Mesodermal cell (in vitro differentiated cells): Measurements from ENCODE around the gene CHERP.

ENCODE experiments used
- H3K27ac ChIP-seq: 2 replicates; pipeline ENCODE4 v1.7.0; 2013; ENCODE audit warnings: mild to moderate bottlenecking, low read depth, low read length, moderate library complexity; ENCODE audit not compliant: severe bottlenecking
- H3K36me3 ChIP-seq: 2 replicates; pipeline ENCODE4 v1.7.1; 2013; ENCODE audit warnings: mild to moderate bottlenecking, low read length, moderate library complexity; ENCODE audit not compliant: control insufficient read depth, insufficient read depth
- H3K4me1 ChIP-seq: one replicate; pipeline ENCODE4 v1.7.1; 2013; ENCODE audit warnings: mild to moderate bottlenecking, low read length; ENCODE audit not compliant: insufficient read depth, control insufficient read depth, poor library complexity, severe bottlenecking
- H3K4me3 ChIP-seq: 2 replicates; pipeline ENCODE4 v1.7.0; 2013; ENCODE audit warnings: low read length, control low read depth, mild to moderate bottlenecking; ENCODE audit not compliant: insufficient read depth, poor library complexity, severe bottlenecking; ENCODE audit errors: extremely low read depth
- H3K9me3 ChIP-seq: 2 replicates; pipeline ENCODE4 v1.7.1; 2013; ENCODE audit warnings: mild to moderate bottlenecking, low read length, moderate library complexity; ENCODE audit not compliant: control insufficient read depth
- WGBS, 2 experiments: methylation state at CpG; one replicate each; pipeline ENCODE4 v1.1.5; 2013; ENCODE audit warnings: missing lambda C conversion rate in 2 of 2; ENCODE audit not compliant: insufficient coverage in 2 of 2; 5-methylcytosine and 5-hydroxymethylcytosine counted together

CHERP gene

DNA sequence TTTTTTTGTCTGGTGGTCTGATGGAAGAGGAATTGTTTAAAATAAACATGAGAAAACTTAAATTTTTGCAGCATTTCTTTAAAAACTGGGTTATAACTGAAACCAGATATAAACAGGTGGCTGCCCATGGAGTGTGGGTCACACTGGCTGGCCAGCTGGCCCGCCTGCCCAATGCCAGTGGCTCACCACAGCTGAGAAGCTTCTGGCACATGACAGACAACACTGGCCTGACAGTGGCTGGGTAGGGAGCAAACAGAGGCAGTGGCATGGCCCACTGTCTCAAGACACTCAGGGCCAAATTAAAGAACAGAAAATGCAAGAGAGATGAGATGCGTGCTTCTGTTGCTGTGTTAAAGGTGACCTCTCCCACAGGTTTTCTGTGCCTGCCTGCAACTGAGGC, 33.0 kb upstream of the CHERP start:
- Histone ChIP-seq H3K36me3 (peaks cover 65% of the 10 kb centered on the region), H3K4me1 (peaks cover 11% of the 10 kb centered on the region), H3K27ac (no peak overlapping the region), H3K4me3 (no peak overlapping the region), H3K9me3 (no peaks in the 10 kb centered on the region)
- WGBS, 2 experiments, result 96 to 100% methylated on average over 2 of the region's 2 CpGs

DNA sequence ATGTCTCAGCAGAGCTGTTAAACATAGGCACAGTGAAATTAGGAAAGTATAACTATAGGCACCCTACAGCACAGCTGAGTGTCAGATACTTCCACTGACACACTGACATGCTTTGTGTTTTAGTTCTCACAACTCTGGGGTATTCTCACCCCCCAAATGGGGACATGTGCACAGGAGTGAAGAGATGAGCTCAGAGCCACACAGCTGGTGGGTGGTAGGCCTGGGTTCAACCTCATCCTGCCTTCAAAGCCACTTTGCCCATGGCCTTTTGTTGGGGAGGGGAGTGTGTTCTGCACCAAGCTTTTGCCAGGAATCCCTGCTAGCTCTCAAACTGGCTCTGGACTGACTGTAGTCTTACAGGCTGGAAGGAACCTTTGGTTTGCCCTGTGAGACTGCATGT, 31.7 kb upstream of the CHERP start:
- no peaks in the 10 kb centered on the region for H3K9me3 ChIP-seq
- peaks cover 65% of the 10 kb centered on the region for H3K36me3 ChIP-seq
- peaks cover 21% of the 10 kb centered on the region for H3K4me1 ChIP-seq
- H3K27ac ChIP-seq, result no peak overlapping the region
- H3K4me3 ChIP-seq, result no peak overlapping the region

DNA sequence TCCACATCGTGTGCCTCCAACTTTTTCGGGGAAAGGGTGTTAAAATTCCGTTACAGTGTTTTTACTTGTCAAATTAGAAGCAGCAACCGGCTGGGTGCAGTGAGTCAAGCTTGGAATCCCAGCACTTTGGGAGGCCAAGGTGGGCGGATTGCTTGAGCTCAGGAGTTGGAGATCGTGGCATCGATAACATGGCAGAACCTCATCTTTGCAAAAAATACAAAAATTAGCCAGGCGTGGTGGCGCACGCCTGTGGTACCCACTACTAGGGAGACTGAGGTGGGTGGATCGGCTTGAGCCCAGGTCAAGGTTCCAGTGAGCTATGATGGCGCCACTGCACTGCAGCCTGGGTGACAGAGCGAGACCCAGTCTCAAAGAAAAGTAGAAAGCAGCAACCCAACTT, 31.1 kb upstream of the CHERP start:
- Histone ChIP-seq H3K27ac (no peak overlapping the region), H3K9me3 (no peaks in the 10 kb centered on the region), H3K36me3 (peaks cover 60% of the 10 kb centered on the region), H3K4me3 (peak overlapping the region; percentile 74), H3K4me1 (peaks cover 25% of the 10 kb centered on the region)
- WGBS, 2 experiments, result 67 to 72% methylated on average over 12 to 13 of the region's 13 CpGs

DNA sequence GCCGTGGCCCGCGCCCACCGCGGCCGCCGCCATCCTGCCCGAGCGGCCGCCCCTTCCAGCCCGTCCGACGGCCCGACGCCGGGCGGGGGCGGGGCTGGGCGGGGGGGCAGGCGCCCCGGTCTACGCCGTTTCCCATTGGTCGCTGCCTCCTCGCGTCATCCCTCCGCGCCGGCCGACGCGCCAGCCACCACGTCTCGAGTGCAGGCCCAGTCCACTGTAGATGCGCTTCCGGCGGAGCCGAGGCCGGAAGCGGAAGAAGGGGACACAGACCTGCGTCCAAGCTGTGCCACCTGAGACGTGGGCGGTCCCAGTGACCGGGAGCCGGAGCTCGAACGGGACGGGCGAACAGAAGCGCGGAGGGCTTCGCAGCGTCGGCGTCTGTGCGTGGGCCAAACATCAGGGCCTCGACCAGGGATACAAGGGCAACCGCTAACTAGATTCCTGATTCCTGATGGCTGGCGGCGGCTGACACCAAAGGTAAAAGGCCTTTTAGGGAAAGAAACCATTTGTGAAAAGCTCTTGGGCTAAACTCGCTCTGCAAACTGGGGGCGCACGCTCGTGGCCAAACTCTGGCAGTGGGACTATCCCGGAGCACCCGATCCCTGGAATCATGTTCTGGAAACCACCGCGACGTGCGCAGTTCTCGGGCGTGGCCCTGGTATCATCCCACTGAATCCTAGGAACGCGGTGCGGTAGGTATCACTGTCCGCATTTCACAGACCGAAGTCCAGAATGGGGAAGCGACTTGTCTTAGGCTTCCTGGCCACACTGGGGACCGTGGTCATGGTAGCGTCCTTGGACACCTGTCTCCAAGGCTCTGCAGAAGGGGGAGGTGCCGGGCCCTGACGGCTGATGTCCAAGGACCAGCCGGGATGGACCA, 30.3 kb upstream of the CHERP start, which contains the start of gene SLC35E1:
SLC35E1 (minus strand) TSS at position 84 of the 880 bp plus-strand sequence; CDS start at position 33, 51 bp downstream.
- 1% methylated on average over 69 to 73 of the region's 83 CpGs for WGBS, 2 experiments
- Histone ChIP-seq H3K4me3 (peak within 1 kb of the TSS; percentile 82), H3K9me3 (no peaks in the 10 kb centered on the region), H3K27ac (peak within 1 kb of the TSS; percentile 77), H3K36me3 (peaks cover 60% of the 10 kb centered on the region), H3K4me1 (peaks cover 25% of the 10 kb centered on the region)

DNA sequence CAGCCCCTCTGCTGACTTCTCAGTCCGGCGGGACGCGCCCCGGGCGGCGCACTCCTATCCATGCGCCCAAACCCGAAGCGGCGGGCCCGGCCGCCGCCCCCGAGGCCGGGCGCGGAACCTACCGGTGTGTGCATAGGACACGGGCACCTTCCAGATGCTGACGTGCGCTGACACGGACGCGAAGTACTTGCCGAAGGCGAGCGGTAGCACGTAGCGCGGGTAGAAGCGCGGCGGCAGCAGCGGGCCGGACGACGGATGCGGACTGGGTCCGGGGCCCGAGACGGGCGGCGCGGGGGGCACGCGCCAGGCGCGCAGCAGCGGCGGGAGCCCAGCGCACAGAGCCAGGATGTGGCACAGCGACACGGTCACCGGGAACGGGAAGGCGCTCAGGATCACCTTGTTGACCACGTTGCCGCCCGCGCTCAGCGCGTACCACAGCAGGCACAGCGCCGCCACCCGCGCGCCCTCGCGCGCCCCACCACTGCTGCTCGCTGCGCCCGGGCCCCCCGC, 29.6 kb upstream of the CHERP start:
- Histone ChIP-seq H3K4me3 (peak overlapping the region; percentile 82), H3K27ac (peak overlapping the region; percentile 36), H3K9me3 (no peaks in the 10 kb centered on the region), H3K4me1 (peaks cover 25% of the 10 kb centered on the region), H3K36me3 (peaks cover 60% of the 10 kb centered on the region)
- WGBS, 2 experiments, result 0% methylated on average over 39 to 60 of the region's 75 CpGs

DNA sequence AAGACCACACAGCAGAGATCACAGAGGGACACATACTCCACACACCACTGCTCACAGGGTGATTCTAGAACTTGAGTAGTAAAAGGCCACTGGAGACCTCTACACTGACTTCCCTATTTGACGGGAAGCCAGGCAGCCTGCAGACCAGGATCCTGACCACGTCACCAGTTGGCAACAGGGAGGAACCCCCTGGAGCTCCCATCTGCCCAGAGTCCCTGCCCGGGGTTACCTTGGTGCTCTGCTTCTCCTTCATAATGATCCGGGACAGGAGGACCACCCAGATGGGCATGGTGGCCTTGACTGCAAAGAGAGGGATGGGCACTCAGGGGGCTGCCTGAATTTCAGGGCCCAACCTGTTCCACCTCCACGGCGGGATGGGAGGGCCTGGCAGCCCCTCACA, 29.0 kb upstream of the CHERP start:
- 40 to 47% methylated on average over 6 of the region's 6 CpGs for WGBS, 2 experiments
- H3K9me3 ChIP-seq, result no peaks in the 10 kb centered on the region
- H3K4me3 ChIP-seq, result peak overlapping the region; percentile 82
- peaks cover 25% of the 10 kb centered on the region for H3K4me1 ChIP-seq
- H3K27ac ChIP-seq, result no peak overlapping the region
- H3K36me3 ChIP-seq, result peaks cover 60% of the 10 kb centered on the region

DNA sequence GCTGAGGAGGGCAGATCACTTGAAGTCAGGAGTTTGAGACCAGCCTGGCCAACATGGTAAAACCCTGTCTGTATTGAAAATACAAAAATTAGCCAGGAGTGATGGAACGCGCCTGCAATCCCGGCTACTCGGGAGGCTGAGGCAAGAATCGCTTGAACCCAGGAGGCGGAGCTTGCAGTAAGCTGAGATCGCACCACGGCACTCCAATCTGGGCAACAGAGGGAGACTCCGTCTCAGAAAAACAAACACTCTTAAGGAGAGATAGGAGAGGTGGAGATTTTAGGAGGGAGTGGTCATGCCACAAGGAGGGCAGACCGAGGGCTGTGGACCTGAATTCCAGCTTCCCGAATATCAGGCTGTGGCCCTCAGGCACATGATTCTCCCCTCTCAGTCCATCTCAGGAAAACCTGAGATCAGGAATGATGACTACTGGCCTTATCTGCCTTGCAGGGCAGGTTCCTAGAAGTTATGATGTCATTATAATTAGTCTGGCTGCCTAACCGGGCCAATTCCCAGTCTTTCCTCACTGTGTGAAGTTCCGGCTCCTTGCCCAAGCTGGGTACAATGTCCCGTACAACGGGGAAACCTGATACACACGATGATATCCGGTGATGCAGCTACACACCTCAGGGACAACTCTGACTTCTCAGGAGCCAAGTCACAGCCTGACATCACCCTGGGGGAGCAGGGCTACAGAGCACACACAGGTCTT, 27.5 kb upstream of the CHERP start:
- Histone ChIP-seq H3K9me3 (no peaks in the 10 kb centered on the region), H3K36me3 (peaks cover 62% of the 10 kb centered on the region), H3K4me1 (peaks cover 25% of the 10 kb centered on the region), H3K4me3 (no peak overlapping the region), H3K27ac (peak overlapping the region; percentile 16)
- WGBS, 2 experiments, result 94 to 95% methylated on average over 14 to 17 of the region's 17 CpGs

DNA sequence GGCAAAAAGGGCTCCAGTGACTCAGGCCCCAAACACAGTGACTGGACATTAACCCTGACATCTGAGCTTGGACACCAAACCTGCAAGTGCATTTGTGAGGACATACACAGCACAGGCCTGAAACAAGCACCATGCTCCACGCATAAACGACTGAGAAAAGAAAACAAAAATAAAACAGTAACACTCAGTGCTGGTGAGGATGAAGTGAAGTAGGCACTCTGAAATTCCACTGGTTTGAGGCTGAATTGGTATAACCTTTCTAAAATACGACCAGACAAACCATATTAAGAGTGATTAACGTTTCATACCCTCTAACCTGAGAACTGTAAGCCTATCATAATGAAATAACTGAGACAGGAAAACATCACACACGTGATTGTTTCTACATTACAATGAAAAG, 24.5 kb upstream of the CHERP start:
- WGBS, 2 experiments, result 93% methylated on average over 2 of the region's 5 CpGs; no CpG with 5 or more reads in 1 of the 2 experiments
- peaks cover 80% of the 10 kb centered on the region for H3K36me3 ChIP-seq

DNA sequence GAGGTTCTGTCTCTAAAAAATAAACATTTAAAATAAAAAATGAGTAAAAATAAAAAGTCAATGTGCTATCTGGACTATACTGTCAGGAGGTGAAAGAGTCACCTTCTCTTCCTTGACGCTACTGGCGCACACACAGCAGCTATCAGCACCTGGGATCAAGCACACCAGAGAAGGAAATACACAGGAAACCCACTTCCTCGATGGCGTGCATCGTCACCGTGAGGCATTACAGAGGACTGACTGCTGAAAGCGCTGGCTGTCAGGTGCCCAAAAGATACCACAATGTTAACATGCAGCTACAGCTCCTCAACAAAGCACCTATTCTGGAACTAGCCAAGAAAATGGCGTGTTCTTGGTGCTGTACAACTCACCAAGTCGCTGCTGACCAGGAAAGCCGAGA, 23.9 kb upstream of the CHERP start:
- peaks cover 23% of the 10 kb centered on the region for H3K4me1 ChIP-seq
- H3K9me3 ChIP-seq, result no peaks in the 10 kb centered on the region
- H3K4me3 ChIP-seq, result no peak overlapping the region
- peaks cover 86% of the 10 kb centered on the region for H3K36me3 ChIP-seq
- H3K27ac ChIP-seq, result no peak overlapping the region
- WGBS, 2 experiments, result 95 to 96% methylated on average over 10 of the region's 10 CpGs

More for the DNA sequence above, 24.5 kb upstream of the CHERP start:
- H3K9me3 ChIP-seq, result no peaks in the 10 kb centered on the region
- no peak overlapping the region for H3K4me3 ChIP-seq
- H3K4me1 ChIP-seq, result peaks cover 25% of the 10 kb centered on the region
- H3K27ac ChIP-seq, result no peak overlapping the region

DNA sequence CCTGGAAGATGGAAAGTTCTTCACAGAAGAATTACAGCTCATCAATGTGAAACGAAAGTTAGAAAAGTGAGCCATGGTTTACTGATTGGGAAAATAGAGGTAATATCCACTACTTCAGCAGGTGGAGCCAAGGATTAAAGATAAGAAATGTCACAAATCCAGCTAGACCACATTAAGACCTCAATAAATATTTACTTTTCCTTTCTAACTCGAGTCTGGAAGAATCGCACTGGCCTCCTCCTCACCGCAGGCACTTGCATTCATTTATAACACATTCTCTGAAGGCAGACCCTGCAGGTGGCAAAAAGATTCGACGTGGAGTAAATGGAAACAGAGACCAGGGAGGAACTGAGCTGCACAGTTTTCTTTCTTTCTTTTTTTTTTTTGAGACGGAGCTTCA, 22.6 kb upstream of the CHERP start:
- peaks cover 17% of the 10 kb centered on the region for H3K4me1 ChIP-seq
- H3K36me3 ChIP-seq, result peaks cover 86% of the 10 kb centered on the region
- no peak overlapping the region for H3K4me3 ChIP-seq
- no peak overlapping the region for H3K27ac ChIP-seq
- H3K9me3 ChIP-seq, result no peaks in the 10 kb centered on the region
- WGBS, 2 experiments, result 99 to 100% methylated on average over 5 to 6 of the region's 7 CpGs
